HT1080 (cell line): ENCODE measurements around the gene UTP14A. TPM values are rescaled to one million over a fixed set of nuclear protein-coding genes. Genes with fewer than 3 reads are reported as not detected.
A peak's percentile ranks its signal among the peaks of the same experiment; 100 is the strongest.

Source experiments
- DNase-seq: peaks from one replicate; pipeline ENCODE4 v3.0.0-alpha.2; 2015; ENCODE audit warnings: low read depth
- total RNA-seq: library from RNA; depleted of rRNA; stranded (reverse); fragments of >200 nt; shearing (Covaris generic); gene quantifications from 2 replicates; pipeline ENCODE4 v1.2.3, GENCODE V29; 2014; rRNA removed

Gene UTP14A
- total RNA-seq, 1 experiment from 2014 or later, result 53.5 TPM

DNA sequence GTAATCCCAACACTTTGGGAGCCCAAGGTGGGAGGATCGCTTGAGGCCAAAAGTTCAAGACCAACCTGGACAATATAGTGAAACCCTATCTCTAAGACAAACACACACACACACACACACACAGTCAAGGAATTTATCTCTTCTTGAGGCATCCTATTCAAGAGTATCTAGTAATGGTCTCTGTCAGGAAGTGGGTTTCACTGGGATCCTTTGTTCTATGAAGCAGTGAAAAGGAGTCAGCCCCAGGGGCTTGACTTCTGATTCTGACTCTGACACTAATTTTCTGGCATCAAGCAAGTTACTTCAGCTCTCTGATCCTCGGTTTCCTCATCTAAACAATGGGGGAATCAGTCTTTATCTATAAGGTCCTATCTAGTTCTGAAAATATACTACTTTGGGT is 34.8 kb downstream of the UTP14A start:
- DNase-seq, result no peak

DNA sequence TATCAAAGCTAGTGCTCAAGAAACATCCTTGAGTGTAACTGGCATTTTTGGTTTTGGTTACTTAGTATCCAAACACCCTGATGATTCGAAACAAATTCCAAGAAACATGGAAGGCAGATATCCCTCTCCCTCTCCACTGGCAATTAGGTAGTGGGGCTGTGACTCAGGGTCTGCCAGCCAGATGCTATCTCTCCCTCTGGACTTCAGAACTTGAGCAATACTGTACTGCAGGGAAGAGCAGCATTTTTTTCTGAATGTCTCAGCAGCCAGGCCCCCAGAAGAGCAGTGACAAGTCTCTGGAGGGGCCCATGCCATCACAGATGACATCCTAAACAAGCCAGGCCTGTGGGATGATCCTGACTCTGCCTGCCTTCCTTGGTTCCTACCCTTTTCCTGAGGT is 39.2 kb downstream of the UTP14A start:
- no peak for DNase-seq

DNA sequence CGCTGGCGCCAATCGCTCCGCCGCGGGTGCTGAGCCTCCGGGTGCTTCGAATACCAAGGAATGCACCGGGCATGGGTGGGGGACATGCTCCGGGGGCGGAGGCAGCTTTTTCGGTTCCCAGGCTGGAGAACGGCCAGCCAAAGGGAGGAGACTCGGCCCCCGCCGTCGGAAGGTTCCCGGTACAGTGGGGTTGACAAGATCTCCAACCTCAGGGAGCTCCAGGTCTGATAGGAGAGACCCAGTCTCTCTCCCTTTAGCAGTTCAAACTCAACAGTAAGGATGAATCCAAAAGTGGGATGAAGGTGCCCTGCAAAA is 47.3 kb downstream of the UTP14A start:
- DNase-seq, result no peak

DNA sequence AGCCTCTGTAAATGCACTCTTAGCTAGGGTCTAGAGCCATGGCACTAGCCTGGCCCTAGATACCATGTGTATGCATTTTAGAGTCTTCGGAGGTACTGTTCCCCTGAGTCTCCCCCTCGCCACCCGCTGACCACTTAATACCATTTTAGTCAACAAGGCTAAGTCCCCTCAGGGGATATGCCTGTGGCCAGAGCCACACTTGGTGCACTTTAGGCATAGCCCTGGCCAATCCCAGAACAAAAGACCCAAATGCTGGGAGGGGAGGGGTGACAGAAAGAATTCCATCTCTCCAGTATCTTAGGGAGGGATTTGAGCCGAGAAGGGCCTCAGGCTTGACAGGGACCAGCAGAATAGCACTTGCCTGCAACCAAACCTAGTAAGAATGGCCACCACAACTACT is 47.9 kb downstream of the UTP14A start:
- no peak for DNase-seq

DNA sequence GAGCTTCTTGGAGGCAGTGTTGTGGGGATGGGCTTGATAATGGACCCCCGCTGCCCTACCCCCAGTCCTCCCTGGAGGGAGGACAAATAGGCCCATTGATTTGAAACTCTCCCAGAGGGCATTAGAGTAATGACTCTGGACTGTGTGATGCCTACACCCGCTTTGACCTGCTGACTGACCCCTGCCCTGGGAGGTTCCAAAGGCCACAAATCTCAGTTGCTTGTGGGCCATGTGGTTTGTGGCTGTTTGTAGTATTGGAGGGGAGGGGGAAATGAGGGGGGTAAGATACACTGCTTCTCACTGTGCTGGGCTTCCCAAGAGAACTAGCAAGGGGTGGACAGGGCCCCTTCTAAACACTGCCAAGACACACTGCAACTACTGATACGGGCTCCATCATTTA is 48.8 kb downstream of the UTP14A start:
- no peak for DNase-seq

DNA sequence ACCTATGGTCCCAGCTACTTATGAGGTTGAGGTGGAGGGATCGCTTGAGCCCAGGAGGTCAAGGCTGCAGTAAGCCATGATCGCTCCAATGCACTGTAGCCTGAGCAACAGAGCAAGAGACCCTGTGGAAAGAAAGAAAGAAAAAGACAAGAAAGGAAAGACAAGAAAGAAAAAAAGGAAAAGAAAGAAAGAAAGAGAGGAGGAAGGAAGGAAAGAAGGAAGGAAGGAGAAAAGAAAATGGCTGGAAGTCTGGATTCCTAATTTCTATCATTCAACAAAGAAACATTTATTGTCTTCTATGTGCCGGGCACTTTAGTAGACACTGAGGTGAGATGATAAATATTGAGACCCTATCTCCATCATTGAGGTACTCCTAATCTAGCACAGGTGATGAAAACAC is 49.7 kb downstream of the UTP14A start:
- no peak for DNase-seq

DNA sequence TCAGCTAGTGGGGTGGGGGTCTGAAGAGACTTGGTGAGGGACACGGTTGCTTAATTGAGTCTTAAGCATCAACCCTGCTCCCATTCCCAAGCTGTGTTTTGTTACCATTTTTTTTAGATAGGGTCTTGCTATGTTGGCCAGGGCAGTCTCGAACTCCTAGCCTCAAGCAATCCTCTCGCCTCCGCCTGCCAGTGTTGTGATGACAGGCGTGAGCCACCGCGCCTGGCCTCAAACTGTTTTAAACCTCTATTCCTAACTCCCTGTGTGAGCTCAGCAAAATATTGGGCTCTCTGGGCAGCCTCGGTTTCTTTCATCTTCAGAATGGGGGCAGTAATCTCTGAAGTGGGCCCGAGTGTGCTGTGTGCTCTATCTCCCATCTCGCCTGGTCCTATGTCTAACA is 50.2 kb downstream of the UTP14A start:
- no peak for DNase-seq

DNA sequence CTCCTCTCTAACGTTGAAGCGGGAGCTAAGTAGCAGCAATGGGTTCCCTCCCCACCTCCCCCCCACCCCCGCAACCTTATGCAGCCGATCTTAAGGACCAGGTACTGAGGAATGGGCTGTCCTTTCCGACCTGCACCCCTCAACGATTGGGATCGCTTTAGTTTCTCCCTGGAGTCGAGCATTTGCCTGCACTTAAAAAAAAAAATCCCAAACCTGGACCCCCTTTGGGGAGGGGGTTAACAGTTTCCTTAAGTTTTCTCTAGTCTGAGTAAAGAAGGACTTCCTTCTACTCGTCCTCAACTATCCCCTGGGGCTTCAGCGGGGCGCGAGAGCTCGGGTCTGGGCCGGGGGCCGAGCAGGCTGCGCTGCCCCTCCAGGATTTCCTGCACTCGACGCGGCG is 50.8 kb downstream of the UTP14A start:
- DNase-seq, result no peak

DNA sequence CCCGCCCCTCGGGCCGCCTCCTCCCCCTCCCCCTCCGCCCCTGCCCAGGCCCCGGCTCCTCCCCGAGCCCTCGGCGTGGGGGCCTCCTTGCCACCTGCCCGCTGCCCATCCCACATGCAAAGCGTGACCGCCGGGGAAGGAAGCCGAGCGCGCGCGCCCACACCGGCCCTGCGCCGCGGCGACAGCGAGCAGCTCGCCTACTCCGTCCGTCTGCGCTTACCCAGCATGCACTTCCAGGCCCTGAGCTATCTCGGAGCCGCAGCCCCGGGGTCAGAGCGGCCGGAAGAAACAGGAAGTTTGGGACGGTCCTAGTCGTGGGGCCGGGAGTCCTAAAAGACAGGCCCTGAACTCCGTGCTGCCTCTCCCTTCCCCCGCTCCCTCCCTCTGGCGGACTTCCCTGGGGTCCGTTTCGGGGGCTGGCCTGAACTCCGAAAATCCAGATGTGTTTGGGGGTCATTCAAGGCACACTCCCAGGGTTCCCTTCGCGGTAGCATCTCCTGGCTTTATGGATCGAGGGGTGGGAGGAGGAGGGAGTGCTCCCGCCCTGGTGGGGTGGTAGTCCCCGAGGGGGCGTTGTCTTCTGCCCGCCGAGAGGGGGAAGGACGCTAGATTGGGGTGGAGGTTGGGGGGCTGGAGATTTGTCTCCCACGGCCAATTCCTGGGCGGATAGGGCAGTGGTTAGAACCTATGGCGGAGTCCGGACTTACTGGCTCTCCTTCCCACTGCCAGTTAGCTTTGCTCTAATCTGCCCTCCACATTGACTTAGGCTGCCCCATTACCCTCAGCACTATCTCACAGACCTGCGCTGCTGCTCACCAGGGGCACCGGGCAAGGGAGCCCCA is 51.5 kb downstream of the UTP14A start:
- no peak for DNase-seq

DNA sequence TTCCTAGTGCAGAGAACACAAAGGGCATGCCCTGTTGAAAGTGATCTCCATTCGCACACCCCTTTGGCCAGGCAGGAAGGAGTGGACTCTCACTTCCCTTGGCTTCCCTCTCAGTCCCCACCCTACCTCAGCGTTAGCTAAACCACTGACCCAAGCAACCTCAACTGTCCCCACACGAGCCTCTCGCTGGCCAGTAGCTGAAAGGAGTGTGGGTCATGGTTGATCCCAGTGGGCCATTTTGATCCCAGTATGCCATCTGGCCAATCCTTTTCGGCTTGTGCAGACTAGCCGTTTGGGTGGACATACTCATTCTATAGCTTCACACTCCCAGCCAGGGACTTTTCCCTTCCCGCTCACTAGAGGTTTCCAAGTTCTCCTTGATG is 52.1 kb downstream of the UTP14A start:
- no peak for DNase-seq

DNA sequence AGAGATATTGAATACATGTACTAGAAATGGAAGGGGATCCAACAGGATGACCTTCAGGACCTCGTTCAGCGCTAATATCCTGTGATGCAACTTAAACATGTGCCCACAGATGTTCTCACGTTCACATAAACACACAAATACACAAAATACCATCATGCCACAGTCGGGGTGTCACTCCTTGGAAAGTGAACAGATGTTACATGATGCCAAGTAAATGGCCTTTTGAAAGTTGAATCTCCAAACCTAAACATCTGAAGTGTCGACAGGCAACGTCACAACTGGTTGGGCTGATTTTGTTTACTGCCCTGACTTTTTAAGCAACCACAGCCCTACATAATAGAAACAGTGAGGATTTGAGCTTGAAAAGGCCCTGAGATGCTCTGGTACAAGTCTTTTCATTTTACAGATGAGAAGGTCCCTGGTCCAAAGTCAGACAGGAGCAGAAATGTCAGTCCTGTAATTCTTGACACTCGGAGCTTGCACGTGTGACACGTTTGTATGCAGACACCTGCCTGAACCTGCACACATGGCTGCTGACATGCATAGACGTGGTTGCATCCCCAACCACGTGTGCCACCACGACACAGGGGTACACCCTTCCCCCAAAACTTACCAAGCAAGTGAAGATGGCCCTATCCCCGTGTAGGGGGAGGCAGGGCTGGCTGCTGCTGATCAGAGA is 53.0 kb downstream of the UTP14A start:
- no peak for DNase-seq

DNA sequence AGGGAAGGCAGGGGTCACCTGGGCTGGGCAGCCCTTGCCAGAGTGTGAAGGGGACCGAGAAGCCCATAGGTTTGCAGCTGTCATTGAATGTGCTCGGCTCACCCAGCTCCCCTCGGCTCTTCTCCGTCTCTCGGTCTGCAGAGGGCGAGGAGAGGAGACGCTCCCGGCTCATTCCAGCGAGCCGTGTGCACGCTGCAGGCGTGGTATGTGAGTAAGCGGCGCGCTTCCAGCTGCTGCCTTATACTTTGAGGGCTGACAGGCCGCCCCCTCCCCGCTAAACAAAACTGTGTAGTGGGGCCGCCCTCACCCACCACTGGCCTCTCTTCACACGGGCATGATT is 53.5 kb downstream of the UTP14A start:
- DNase-seq, result no peak

DNA sequence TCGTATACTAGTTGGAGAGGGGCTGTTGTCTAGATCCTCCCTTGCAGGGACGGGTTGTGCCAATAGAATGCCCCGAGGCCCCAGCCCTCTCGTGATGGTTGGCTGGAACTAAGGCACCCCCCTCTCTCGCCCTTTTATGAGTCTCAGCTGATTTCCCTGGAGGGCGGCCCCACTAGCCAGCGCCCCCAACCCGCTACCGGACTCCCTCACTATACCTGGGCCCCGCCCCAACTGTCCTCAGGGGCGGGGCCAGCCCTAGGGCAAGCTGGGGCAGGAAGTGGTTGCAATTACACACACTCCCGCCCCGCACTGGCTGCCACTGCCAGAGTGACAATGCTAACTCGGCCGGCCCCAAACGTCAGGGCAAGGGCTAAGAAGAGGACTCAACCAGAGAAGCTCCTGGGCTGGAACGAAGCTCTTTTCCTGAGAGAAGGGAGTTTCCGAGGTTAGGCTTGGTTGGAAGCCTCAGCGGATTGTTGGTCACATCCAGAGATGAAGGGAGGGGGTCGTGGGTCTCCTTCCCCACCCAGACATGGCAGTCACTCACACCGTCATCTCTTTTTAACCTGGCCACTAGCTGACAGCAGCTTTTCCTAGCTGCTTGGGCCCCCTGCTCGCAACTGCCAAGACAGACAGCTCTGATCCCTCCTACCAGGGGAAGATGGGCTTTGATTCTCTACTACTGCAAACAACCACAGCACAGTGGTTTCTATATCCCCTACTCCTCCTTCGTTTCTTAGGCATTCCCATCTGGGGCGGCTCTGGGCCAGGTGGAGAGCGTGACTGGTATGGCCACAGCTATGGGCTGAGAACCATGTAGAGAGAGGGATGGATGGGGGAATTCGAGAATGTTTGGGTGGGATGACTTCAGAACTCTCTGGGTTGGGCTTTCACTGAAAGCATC is 55.5 kb downstream of the UTP14A start:
- DNase-seq, result peak; percentile 44

DNA sequence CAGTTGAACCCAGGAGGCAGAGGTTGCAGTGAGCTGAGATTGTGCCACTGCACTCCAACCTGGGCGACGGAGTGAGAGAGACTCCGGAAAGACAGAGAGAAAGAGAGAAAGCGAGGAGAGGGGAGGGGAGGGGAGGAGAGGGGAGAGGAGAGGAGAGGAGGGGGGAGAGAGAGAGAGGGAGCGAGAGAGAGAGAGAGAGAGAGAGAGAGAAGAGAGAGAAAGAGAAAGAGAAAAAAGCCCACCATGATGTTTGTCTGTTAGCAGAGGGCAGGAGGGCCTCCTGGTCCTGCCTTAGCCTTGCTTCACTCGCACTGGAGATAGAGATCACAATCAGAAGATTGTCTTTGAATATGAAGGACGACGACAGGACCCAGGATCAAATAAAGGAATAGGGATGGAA is 57.8 kb downstream of the UTP14A start:
- DNase-seq, result no peak

DNA sequence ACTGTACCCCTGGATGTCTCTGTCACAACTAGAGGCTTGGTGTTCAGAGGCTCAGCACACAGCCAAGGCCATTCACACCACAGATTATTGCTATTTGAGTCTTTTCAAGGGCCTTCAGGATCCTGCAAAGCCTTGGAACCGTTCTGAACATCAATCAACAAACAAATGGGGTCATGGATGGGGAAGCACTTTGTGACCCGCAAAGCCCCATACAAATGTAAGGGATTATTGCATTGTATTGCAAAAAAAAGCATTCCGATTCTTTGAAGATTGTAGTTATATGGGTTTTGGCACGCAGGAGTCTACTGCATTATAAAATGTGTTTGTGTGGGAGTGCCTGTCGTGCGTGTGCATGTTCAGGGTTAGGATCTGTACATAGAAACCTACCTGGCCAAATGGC is 59.2 kb downstream of the UTP14A start:
- DNase-seq, result no peak

DNA sequence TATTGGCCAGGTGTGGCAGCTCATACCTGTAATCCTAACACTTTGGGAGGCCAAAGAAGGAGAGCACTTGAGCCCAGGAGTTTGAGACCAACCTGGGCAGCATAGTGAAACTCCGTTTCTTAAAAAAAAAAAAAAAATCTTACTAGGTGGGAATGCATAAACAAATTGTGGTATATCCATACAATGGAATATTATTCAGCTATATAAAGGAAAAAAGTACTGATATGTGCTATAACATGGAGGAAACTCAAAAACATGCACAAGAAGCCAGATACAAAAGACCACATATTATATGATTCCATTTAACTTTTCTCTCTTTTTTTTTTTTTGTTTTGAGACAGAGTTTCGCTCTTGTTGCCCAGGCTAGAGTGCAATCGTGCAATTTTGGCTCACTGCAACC is 63.0 kb downstream of the UTP14A start:
- no peak for DNase-seq

DNA sequence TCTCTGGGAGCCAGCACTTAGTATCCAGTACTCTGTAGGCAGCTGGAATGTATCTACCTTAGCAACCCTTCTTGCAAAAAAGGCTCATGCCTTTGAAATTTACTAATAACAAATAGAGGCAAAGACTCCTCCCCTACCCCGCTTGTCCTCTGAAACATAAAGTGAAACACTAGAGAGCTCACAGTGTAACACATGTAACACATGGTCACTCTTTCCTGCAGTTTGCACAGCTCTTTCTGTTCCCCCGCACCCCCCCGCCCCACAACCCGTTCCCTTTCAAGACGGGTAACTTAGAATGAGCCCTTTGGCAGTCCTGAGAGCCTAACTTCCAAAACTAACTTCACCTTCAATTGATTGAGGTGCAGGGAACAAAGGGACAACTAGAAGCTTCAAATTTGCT is 70.5 kb downstream of the UTP14A start:
- DNase-seq, result no peak

Other genes with a start within 250 kb of the UTP14A start
- gene XPNPEP2, start 167.2 kb upstream of the UTP14A start, total RNA-seq, result not detected in 2 replicates
- 0.03 TPM in 1 of 2 replicates, not detected in the other for gene SASH3, start 126.2 kb upstream of the UTP14A start, total RNA-seq
- 7.3 and 11.6 TPM in 2 replicates for gene ZDHHC9, start 62.3 kb upstream of the UTP14A start, total RNA-seq
- gene BCORL1, start 76.5 kb downstream of the UTP14A start, total RNA-seq, result 1.2 and 1.6 TPM in 2 replicates
- gene ELF4, start 204.3 kb downstream of the UTP14A start, total RNA-seq, result 13.1 and 18.2 TPM in 2 replicates